Right lobe of liver (tissue), 4 donors: ENCODE measurements around the gene MCTP1.

Source experiments
- POLR2A ChIP-seq: fragments of 450-650 bp; IDR thresholded peaks from one replicate; pipeline ENCODE4 v1.6.1; 2017; ENCODE audit warnings: antibody characterized with exemption, mild to moderate bottlenecking
- TF ChIP-seq, protein P1 (sequence below), 4 donors: fragments of 200-600 bp in 3 of 4; fragments of 450-650 bp in 1 of 4; IDR thresholded peaks; one replicate each; pipeline versions ENCODE4 v1.5.1 to v1.8.0; 2016 to 2022; ENCODE audit warnings: antibody characterized with exemption in 4 of 4, mild to moderate bottlenecking in 2 of 4
- donor health status: DM: no; HTN: no; CAD: no.
- donor health status: DM: no; HTN: no; CAD: no.
- donor health status: DM: no; HTN: yes; CAD: no.

DNA sequence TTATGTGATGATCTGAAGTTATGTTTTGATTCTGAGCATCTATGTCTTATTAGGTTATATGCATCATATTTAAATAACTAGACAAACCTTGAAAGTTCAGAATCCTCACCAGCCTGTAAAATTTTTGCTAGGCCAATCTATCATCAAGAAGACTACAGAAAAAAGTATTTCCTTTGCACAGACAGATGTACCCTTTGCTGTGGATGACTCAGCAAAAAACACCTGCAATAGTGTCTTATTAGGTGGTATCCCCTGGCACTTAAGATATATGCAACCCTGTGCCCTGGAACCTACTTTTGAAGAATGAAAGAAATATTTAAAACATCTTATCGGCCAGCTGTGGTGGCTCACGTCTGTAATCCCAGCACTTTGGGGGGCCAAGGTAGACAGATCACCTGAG, 535.9 kb downstream of the MCTP1 start:
- TF ChIP-seq, protein P1, sequence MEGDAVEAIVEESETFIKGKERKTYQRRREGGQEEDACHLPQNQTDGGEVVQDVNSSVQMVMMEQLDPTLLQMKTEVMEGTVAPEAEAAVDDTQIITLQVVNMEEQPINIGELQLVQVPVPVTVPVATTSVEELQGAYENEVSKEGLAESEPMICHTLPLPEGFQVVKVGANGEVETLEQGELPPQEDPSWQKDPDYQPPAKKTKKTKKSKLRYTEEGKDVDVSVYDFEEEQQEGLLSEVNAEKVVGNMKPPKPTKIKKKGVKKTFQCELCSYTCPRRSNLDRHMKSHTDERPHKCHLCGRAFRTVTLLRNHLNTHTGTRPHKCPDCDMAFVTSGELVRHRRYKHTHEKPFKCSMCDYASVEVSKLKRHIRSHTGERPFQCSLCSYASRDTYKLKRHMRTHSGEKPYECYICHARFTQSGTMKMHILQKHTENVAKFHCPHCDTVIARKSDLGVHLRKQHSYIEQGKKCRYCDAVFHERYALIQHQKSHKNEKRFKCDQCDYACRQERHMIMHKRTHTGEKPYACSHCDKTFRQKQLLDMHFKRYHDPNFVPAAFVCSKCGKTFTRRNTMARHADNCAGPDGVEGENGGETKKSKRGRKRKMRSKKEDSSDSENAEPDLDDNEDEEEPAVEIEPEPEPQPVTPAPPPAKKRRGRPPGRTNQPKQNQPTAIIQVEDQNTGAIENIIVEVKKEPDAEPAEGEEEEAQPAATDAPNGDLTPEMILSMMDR (IDR thresholded peaks at IDR 0.05), result no peak
- TF ChIP-seq POLR2A, result no peak
